Lung (tissue), 12 donors: ENCODE results near the gene TMEM108. TPM values are rescaled to one million over a fixed set of nuclear protein-coding genes. Genes with fewer than 3 reads are reported as not detected.

Source experiments
- ATAC-seq: fragments of 200-7000 bp; cut with Tn5 transposase; one replicate; pipeline ENCODE4 v1.9.1; 2020; ENCODE audit warnings: moderate number of reproducible peaks; ENCODE audit not compliant: insufficient read depth, low FRiP score
- DNase-seq, 3 donors: peaks; one replicate each; pipeline ENCODE4 v3.0.0-alpha.2; 2013 to 2017
- H3K27ac ChIP-seq, 2 donors: one replicate each; pipeline ENCODE4 v1.5.1; 2013; ENCODE audit warnings: mild to moderate bottlenecking in 2 of 2, moderate library complexity in 2 of 2, control low read depth in 1 of 2, inconsistent platforms in 1 of 2, low read depth in 1 of 2, low read length in 1 of 2
- H3K27me3 ChIP-seq, 3 donors: one replicate each; pipeline ENCODE4 v1.5.1; 2013; ENCODE audit warnings: low read length in 2 of 3; ENCODE audit not compliant: control insufficient read depth in 3 of 3, insufficient read depth in 3 of 3
- H3K36me3 ChIP-seq, 4 donors: one replicate each; pipeline ENCODE4 v1.5.1; 2013; ENCODE audit warnings: low read length in 4 of 4, mild to moderate bottlenecking in 1 of 4, moderate library complexity in 1 of 4; ENCODE audit not compliant: control insufficient read depth in 4 of 4, insufficient read depth in 4 of 4
- H3K4me1 ChIP-seq, 5 donors: one replicate each; pipeline ENCODE4 v1.5.1; 2013; ENCODE audit warnings: low read length in 5 of 5, mild to moderate bottlenecking in 2 of 5, moderate library complexity in 1 of 5; ENCODE audit not compliant: control insufficient read depth in 5 of 5, insufficient read depth in 5 of 5
- H3K4me3 ChIP-seq: one replicate; pipeline ENCODE4 v1.5.1; 2013; ENCODE audit warnings: mild to moderate bottlenecking, control low read depth, moderate library complexity
- H3K9ac ChIP-seq, 2 donors: one replicate each; pipeline ENCODE4 v1.5.1; 2013; ENCODE audit warnings: low read length in 2 of 2, control low read depth in 1 of 2; ENCODE audit not compliant: insufficient read depth in 1 of 2
- H3K9me3 ChIP-seq, 4 donors: one replicate each; pipeline ENCODE4 v1.5.1; 2013; ENCODE audit warnings: low read length in 3 of 4, mild to moderate bottlenecking in 1 of 4, moderate library complexity in 1 of 4; ENCODE audit not compliant: control insufficient read depth in 4 of 4, insufficient read depth in 3 of 4
- WGBS, 2 donors: extraction: QIAGEN DNeasy Blood & Tissue Kit; methylation state at CpG; one replicate each; pipeline ENCODE4 v1.1.7; 2013; 5-methylcytosine and 5-hydroxymethylcytosine counted together
- polyA plus RNA-seq, 2 donors: library from polyadenylated mRNA; stranded (reverse); fragments of 200-250 nt; gene quantifications; one replicate each; pipeline ENCODE4 v1.2.1, GENCODE V29; 2013
- total RNA-seq, 2 donors: library from RNA; depleted of rRNA in 1 of 2; stranded (reverse); fragments of >200 nt in 1 of 2; gene quantifications; one replicate each; pipeline ENCODE4 v1.2.1, GENCODE V29; 2014 to 2021
- TF ChIP-seq, protein P1 (sequence below): IDR thresholded peaks from 2 replicates; pipeline ENCODE4 v1.5.1; 2012; ENCODE audit warnings: mild to moderate bottlenecking; ENCODE audit errors: control extremely low read depth, extremely low read depth
- donor health status: control.
- donor health status: control.
- donor health status: Bipolar disorder and iron deficiency.
- donor health status: healthy.
- donor health status: DM: yes; HTN: yes; CAD: no.

TMEM108 gene
- total and polyA plus RNA-seq, 4 donors, result 3.0 to 16.9 (median 7.6) TPM

DNA sequence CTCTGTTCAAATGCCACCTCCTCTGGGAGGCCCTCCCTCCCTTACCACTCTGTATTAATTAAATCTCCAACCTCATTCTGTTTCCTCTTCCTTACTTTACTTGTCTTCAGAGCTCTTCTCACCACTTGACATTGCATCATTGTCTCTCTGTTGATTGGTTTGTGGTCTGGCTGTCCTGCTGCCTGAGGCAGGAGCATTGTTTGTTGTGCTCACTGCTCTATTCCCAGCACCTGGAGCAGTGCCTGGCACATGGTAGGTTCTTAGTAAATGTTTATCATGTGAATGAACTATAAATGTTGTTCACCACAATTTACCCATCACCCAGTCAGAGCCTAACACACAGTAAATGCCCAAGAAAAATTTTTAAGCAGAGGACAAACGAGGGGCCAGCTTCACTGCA lies 355.0 kb downstream of the TMEM108 start:
- Histone ChIP-seq H3K9ac (no peak overlapping the region), H3K9me3 (peaks cover 0 to 3% (median 1%) of the 10 kb centered on the region in 4 donors), H3K36me3 (peaks cover 0 to 30% (median 15%) of the 10 kb centered on the region in 4 donors), H3K27me3 (no peaks in the 10 kb centered on the region), H3K27ac (no peak overlapping the region), H3K4me3 (no peak overlapping the region), H3K4me1 (peaks cover 0 to 8% (median 0%) of the 10 kb centered on the region in 5 donors)
- no peak for DNase-seq
- 80 to 83% methylated on average over 1 of the region's 1 CpG for WGBS, 2 donors
- TF ChIP-seq, protein P1, sequence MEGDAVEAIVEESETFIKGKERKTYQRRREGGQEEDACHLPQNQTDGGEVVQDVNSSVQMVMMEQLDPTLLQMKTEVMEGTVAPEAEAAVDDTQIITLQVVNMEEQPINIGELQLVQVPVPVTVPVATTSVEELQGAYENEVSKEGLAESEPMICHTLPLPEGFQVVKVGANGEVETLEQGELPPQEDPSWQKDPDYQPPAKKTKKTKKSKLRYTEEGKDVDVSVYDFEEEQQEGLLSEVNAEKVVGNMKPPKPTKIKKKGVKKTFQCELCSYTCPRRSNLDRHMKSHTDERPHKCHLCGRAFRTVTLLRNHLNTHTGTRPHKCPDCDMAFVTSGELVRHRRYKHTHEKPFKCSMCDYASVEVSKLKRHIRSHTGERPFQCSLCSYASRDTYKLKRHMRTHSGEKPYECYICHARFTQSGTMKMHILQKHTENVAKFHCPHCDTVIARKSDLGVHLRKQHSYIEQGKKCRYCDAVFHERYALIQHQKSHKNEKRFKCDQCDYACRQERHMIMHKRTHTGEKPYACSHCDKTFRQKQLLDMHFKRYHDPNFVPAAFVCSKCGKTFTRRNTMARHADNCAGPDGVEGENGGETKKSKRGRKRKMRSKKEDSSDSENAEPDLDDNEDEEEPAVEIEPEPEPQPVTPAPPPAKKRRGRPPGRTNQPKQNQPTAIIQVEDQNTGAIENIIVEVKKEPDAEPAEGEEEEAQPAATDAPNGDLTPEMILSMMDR, result no peak
- ATAC-seq, result no peak

DNA sequence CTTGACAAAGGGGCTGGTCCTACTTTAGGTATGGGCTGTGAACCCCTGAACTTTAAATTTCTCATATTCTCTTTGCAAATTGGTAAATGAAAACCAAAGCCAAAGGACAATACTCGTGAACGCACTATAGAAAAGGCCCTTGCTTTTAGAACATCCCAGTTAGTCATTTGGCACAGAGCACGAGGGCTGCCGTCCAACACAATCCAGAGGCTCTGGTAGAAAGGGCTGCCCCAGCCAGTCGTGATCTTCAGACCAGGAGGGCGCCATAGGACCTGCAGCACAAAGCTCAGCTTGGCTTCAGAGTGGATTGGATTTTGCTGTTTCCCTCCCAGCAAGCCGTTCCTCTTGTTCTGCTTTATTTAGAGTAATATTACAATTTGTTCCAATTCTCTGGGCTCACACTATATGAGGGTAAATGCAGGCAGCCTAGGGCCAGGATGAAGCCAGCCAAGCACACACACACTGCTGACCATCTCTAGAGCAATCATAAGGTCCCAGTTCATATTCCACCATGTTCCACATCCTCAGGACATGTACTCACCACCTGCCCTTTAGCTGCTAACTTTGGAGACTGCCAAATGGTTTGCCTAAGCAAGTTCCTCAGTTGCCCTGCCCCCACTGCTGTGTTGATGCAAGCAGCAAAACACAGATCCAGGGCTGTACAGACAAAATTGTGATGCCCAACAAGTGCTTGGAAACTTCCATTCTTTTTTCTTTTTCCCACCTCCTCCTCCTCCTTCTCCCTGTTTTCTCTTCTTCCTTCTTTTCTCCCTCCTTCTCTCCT lies 355.7 kb downstream of the TMEM108 start:
- no peaks in the 10 kb centered on the region for H3K27me3 ChIP-seq
- TF ChIP-seq, protein P1, result no peak
- ATAC-seq (no peak), DNase-seq (peak in 1 of 3 donors; percentile 46)
- H3K4me1 ChIP-seq, result peaks cover 0 to 5% (median 0%) of the 10 kb centered on the region in 5 donors
- peaks cover 0 to 3% (median 1%) of the 10 kb centered on the region in 4 donors for H3K9me3 ChIP-seq
- H3K36me3 ChIP-seq, result peaks cover 0 to 30% (median 15%) of the 10 kb centered on the region in 4 donors
- no peak overlapping the region for H3K9ac ChIP-seq
- 74 to 79% methylated on average over 7 of the region's 7 CpGs for WGBS, 2 donors
- H3K27ac ChIP-seq, result no peak overlapping the region
- H3K4me3 ChIP-seq, result no peak overlapping the region

DNA sequence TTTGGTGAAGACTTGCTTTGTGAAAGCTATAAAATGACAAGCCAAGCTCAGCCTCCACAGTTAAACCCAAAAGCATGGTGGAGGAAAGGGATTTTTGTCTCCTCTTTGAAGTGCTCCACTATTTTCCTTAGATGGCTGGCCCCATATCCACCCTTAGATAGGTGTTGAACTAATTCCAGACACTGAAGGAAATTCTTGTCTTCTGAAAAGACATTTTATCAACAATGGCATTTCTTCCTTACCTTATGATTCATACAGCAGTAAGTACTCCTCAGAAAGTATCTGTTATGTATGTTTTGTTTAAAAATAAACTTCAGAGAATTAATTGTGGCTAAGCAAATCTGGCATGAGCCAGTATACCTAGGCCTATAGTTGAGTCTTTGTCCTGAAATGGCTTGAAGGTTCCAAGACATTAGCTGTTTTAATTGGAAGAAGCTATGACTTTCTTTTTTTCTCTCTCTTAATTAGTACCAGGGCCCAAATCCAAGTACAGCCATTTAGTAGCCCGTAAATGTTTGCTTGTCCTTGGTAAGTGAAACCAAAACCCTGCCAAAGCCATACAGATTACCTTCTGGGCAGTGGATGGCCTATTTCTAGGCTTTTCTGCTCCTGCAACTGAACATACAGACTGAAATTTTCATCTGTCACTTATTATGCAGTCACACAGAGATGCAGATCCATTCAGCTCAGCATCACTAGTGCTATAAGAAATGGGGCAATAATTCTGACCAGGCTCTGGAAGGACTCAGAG lies 356.5 kb downstream of the TMEM108 start:
- 67 to 76% methylated on average over 1 of the region's 1 CpG for WGBS, 2 donors
- TF ChIP-seq, protein P1, result no peak
- Histone ChIP-seq H3K36me3 (peaks cover 0 to 30% (median 15%) of the 10 kb centered on the region in 4 donors), H3K9ac (no peak overlapping the region), H3K27me3 (no peaks in the 10 kb centered on the region), H3K9me3 (peaks cover 0 to 3% (median 1%) of the 10 kb centered on the region in 4 donors), H3K4me3 (no peak overlapping the region), H3K27ac (no peak overlapping the region), H3K4me1 (peaks cover 0 to 4% (median 0%) of the 10 kb centered on the region in 5 donors)
- ATAC-seq (no peak), DNase-seq (no peak)
